Stimulated activated CD8-positive, alpha-beta memory T cell treated with anti-CD3 and anti-CD28 coated beads, Interleukin-12 subunit alpha, Interleukin-12 subunit beta, amount 100 ng/mL, for 24 hours (primary cell): Measurements from ENCODE around the gene JARID2.
"Not testable (repeated sequence)": the region's sequence is repeated elsewhere in the genome, so short reads cannot be mapped to it uniquely, and the experiment has no call there.

Source experiments
- DNase-seq: peaks from one replicate; pipeline ENCODE4 v3.0.0-alpha.2; 2020; ENCODE audit errors: extremely low read depth

The JARID2 gene

DNA sequence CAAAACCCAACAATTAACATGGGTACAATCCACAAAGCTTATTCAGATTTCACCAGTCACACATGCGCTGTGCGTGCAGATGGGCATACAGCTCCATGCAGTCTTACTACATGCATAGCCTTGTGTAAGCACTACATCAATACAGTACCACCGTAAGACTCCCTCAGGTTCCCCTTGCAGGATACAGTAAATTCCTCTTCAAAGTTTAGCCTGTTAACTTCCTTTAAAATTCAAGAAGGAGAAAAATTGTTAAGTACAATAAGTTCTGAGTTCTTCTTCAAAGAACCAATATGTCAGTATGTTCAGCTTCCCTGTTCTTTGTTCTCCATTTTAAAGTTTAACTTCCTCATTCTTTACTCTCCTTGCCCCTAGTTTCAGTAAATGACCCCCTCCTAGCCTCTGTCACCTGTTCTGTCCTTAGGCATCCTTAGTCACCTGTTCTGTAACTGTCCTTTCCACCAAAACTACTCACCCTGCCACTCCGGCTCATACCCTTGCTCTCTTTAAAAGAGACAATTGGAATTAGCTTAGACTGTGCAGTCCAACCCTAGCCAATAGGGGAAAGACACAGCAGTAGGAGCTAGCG lies 297.6 kb downstream of the JARID2 start:
- DNase-seq, result not testable (repeated sequence)

DNA sequence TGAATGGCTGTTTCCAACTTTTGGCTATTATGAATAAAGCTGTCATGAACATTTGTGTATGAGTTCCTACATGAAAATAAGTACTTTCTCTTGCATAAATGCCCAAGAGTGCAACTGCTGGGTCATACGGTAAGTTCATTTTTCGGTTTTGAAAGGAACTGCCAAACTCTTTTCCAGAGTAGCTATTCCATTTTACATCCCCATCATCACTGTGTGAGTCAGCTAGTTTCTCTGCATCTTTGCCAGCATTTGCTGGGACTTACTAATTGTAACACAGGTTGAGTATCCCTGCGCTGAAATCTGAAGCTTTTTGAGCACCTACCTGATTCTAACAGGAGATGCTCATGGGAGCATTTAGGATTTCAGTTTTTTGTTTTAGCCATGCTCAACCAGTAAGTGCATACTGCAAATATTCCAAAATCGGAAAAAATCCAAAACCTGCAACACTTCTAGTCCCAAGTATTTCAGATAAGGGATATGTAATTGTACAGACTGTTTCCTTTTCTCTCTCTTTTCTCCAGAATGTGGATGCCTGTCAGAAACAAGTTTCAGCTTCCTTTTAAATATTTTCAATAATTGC lies 298.5 kb downstream of the JARID2 start:
- no peak for DNase-seq

DNA sequence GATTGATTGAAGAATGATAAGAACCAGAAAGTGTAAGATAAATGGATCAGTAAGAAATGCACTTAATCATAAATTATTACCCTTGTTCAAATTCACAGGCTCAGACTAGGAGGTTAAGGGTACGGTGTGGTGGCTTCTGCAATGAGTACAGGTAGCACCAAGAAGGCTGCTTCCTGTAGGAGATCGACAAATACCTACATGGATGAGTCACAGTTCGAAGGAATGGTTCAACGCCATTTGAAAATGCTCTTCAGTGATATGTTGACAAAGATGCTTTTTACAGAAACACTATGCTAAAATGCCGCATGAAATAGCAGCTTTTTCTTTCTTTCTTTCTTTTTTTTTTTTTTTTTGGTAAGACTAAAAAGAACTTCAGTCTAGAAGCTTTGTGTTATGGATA lies 300.7 kb downstream of the JARID2 start:
- DNase-seq, result no peak

- DNase-seq, result no peak
Measured at GRCh38 chr6:15547400-15547799, 301.5 kb downstream of the JARID2 start.

DNA sequence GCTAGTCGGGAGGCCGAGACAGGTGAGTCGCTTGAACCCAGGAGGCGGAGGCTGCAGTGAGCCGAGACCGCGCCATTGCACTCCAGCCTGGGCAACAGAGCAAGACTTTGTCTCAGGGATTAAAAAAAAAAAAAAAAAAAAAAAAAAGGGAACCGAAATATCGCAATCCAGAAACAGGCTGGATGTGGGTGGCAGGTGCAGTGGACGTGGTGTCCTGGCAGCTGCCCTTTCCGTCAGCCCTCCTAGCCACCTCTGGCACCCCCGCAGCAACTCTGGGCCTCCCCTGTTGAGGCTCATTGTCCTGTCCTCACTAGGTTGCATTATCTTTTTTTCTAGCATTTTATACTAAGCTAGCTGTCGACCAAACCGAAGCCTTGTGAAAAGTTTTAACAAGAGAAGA lies 303.5 kb downstream of the JARID2 start:
- no peak for DNase-seq

- no peak for DNase-seq
Measured at GRCh38 chr6:15550546-15551123, 304.8 kb downstream of the JARID2 start.

DNA sequence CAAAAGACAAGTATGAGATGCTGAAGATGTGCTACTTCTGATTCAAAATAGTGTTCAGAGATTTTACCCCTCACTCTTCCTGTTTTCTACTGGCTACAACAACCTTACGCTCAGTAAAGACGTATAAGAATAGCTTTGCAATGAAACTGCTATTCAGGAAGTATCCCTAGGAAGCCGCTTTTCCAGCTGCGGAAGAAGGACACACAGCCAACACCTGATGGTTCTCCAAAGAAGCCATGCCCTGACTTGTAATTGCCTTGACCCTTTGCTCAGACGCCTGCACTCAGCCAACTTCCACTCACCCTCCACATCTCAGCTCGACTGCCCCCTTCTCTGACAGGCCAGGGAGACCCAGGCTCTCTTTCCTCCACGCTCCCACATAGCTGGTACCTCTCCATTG lies 305.4 kb downstream of the JARID2 start:
- DNase-seq, result no peak

DNA sequence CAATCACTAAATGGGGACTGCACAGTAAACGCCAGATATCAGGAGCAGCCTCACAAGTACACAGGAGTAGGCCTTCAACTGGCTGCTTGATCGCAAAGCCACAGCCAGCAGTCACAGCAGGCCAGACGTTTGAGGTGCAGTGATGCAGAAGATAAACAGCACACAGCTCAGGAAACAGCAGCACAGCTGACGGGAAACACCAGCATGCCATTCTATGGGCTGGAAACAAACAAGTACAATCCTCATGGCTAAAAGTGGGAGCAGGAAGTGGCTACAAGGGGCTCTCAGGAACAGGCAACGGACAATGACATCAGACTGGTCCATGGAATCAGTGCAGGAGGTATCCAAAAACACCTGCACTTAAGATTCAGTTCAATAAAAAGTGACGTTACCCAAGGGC lies 305.9 kb downstream of the JARID2 start:
- no peak for DNase-seq

- DNase-seq, result no peak
Measured at GRCh38 chr6:15553031-15553430, 307.2 kb downstream of the JARID2 start.

DNA sequence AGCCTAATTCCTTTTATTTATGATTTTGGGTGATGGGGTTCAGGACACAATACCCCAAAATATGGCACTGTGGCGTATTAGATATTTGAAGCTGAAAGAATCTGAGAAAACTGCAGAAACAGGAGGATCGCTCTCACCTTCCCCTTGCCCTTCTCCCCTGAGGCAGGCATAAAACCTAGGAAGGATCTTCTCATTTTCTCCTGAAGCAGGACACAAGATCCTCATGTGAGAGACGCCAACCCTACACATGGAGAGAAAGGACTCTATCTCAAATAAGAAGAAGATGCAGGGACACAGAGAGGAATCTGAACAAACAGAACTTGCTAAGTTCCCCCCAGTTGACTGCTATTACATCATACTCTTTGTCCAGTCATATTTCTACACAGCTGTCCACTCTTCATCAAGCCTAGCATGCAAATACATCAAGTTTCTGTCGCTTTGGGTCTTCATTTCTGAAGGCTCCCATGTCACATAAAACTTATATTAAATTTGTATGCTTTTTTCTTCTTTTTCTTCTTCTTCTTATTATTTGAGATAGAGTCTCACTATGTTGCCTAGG lies 307.9 kb downstream of the JARID2 start:
- DNase-seq, result no peak

- DNase-seq, result no peak
Measured at GRCh38 chr6:15554728-15555100, 308.8 kb downstream of the JARID2 start.

- no peak for DNase-seq
Measured at GRCh38 chr6:15555101-15556038, 309.5 kb downstream of the JARID2 start.

GRCh38 chr6:15556711-15557110 lies 310.8 kb downstream of the JARID2 start:
- DNase-seq, result no peak

GRCh38 chr6:15557174-15557573 lies 311.3 kb downstream of the JARID2 start:
- no peak for DNase-seq

DNA sequence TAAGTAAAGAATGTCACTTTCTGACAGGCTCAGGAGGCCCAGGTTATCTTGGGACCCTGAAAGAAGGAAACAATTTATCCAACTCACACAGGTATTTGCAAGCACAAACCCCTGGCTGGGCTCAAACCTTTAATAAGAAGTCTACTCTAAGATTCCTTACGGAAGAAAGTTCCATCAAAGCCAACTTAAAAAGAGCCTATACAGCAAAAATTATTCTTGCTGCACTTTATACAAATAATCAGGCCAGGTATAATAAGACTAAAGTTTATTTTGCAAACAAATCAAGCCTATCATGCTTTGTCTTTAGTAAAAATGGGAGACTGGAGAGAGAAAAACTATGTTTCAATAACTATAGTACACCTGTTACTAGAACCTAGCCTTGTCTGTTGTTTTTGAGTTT lies 314.8 kb downstream of the JARID2 start:
- no peak for DNase-seq

- DNase-seq, result no peak
Measured at GRCh38 chr6:15561447-15562199, 315.8 kb downstream of the JARID2 start.

GRCh38 chr6:15562977-15563376 lies 317.1 kb downstream of the JARID2 start:
- DNase-seq, result no peak

GRCh38 chr6:15569035-15569995 lies 323.4 kb downstream of the JARID2 start:
- no peak for DNase-seq

GRCh38 chr6:15570171-15570570 lies 324.3 kb downstream of the JARID2 start:
- no peak for DNase-seq
